Adrenal gland (tissue), 5 donors: ENCODE results near the gene HID1.

Experiments used
- CTCF ChIP-seq, 6 experiments: fragments of 450-650 bp in 4 of 6; fragments of 200-600 bp in 2 of 6; sonication (generic) in 1 of 6; IDR thresholded peaks; 1 replicate in 5 of 6; 2 replicates in 1 of 6; pipeline versions ENCODE4 v1.5.1 to v1.8.0; 2016 to 2021; ENCODE audit warnings: antibody characterized with exemption in 6 of 6, mild to moderate bottlenecking in 2 of 6, moderate library complexity in 1 of 6
- POLR2A ChIP-seq, 2 donors: fragments of 450-650 bp; IDR thresholded peaks; one replicate each; pipeline ENCODE4 v1.6.1; 2017; ENCODE audit warnings: antibody characterized with exemption in 2 of 2, mild to moderate bottlenecking in 2 of 2, moderate library complexity in 1 of 2
- donor health status: DM: no; HTN: no; CAD: no.

GRCh38 chr17:74977802-74978201, 5.2 kb upstream of the HID1 start:
- no peak for TF ChIP-seq POLR2A (IDR thresholded peaks at IDR 0.05)
- no peak for TF ChIP-seq CTCF (IDR thresholded peaks at IDR 0.05)
